Endothelial cell of umbilical vein (primary cell): Measurements from ENCODE around the gene LRSAM1. TPM values are rescaled to one million over a fixed set of nuclear protein-coding genes. Genes with fewer than 3 reads are reported as not detected.

Experiments used
- BruUV-seq: library from RNA; stranded (reverse); fragments of 400-500 nt; replicated peaks from 2 replicates; lab custom pipeline; 2021; lab: Mats Ljungman, UMichigan
- CTCF ChIA-PET: fragments of 300-600, 350-600 bp; sonication (Branson Sonifier 250); formaldehyde crosslinking; loops from one replicate; lab custom pipeline; 2021; ENCODE audit warnings: antibody characterized with exemption, inconsistent platforms; lab: Charles Lee
- POLR2A ChIA-PET: fragments of 300-600, 350-600 bp; sonication (Branson Sonifier 250); formaldehyde crosslinking; loops from one replicate; lab custom pipeline; 2021; ENCODE audit warnings: antibody characterized with exemption, inconsistent platforms; lab: Charles Lee
- DNase-seq: peaks from one replicate; pipeline ENCODE4 v3.0.0-alpha.2; 2011; ENCODE audit warnings: low read depth, low spot score
- FAIRE-seq: peaks from 2 replicates; lab custom pipeline; 2011; peaks lifted over from hg19 to GRCh38; lab: Jason Lieb, UNC
- H2AFZ ChIP-seq: 2 replicates; pipeline ENCODE4 v1.6.0; 2012; ENCODE audit warnings: low read depth, low read length, control low read depth, inconsistent platforms
- H3K27ac ChIP-seq: 2 replicates; pipeline ENCODE4 v1.5.1; 2011; ENCODE audit warnings: low read depth, mild to moderate bottlenecking, control low read depth, low read length, moderate library complexity; ENCODE audit not compliant: insufficient read depth
- H3K27me3 ChIP-seq, 2 experiments: 2 replicates each; pipeline versions ENCODE4 v1.6.0 to v1.6.1; 2011; ENCODE audit warnings: low read length in 2 of 2, mixed read lengths in 1 of 2; ENCODE audit not compliant: control insufficient read depth in 2 of 2, insufficient read depth in 2 of 2
- H3K36me3 ChIP-seq, 2 experiments: 2 replicates in 1 of 2; 3 replicates in 1 of 2; pipeline ENCODE4 v1.5.1; 2011; ENCODE audit warnings: low read length in 2 of 2, mild to moderate bottlenecking in 1 of 2, moderate library complexity in 1 of 2; ENCODE audit not compliant: control insufficient read depth in 2 of 2, insufficient read depth in 2 of 2; ENCODE audit errors: extremely low read depth in 1 of 2
- H3K4me1 ChIP-seq: 3 replicates; pipeline ENCODE4 v1.5.1; 2011; ENCODE audit warnings: mild to moderate bottlenecking, low read length; ENCODE audit not compliant: control insufficient read depth, insufficient read depth; ENCODE audit errors: extremely low read depth
- H3K4me2 ChIP-seq: 2 replicates; pipeline ENCODE4 v1.6.1; 2011; ENCODE audit warnings: low read length, control low read depth, mixed read lengths; ENCODE audit not compliant: insufficient read depth
- H3K4me3 ChIP-seq, 3 experiments: fragments of 200-600 bp in 1 of 3; sonication (generic), shearing (Covaris generic) in 1 of 3; replicated peaks in 1 of 3; 2 replicates each; pipeline ENCODE4 v1.5.1; 2011 to 2016; ENCODE audit warnings: control low read depth in 3 of 3, low read length in 3 of 3, mild to moderate bottlenecking in 2 of 3, inconsistent platforms in 1 of 3, low read depth in 1 of 3, moderate library complexity in 1 of 3; ENCODE audit not compliant: insufficient read depth in 1 of 3
- H3K79me2 ChIP-seq: 2 replicates; pipeline ENCODE4 v1.6.0; 2012; ENCODE audit warnings: low read length, inconsistent platforms; ENCODE audit not compliant: control insufficient read depth, insufficient read depth
- H3K9ac ChIP-seq: replicated peaks from 2 replicates; pipeline ENCODE3; 2011; ENCODE audit warnings: low read length, control low read depth; ENCODE audit not compliant: insufficient read depth; ENCODE audit errors: extremely low read depth
- H3K9me1 ChIP-seq: replicated peaks from 3 replicates; pipeline ENCODE4 v1.6.0; 2011; ENCODE audit warnings: mild to moderate bottlenecking, low read length; ENCODE audit not compliant: control insufficient read depth, insufficient read depth; ENCODE audit errors: extremely low read depth
- H3K9me3 ChIP-seq: replicated peaks from 2 replicates; pipeline ENCODE4 v1.5.1; 2012; ENCODE audit warnings: low read length, inconsistent platforms; ENCODE audit not compliant: control insufficient read depth, insufficient read depth
- H4K20me1 ChIP-seq: replicated peaks from 2 replicates; pipeline ENCODE3; 2011; ENCODE audit warnings: mild to moderate bottlenecking, low read length; ENCODE audit not compliant: control insufficient read depth, insufficient read depth; ENCODE audit errors: extremely low read depth
- EZH2 ChIP-seq: IDR thresholded peaks from 2 replicates; pipeline ENCODE4 v1.6.1; 2012; ENCODE audit warnings: borderline replicate concordance, low read depth, mild to moderate bottlenecking, moderate library complexity, low read length, inconsistent platforms; ENCODE audit not compliant: severe bottlenecking
- FOS ChIP-seq: IDR thresholded peaks from 2 replicates; pipeline ENCODE4 v1.6.1; 2011; ENCODE audit warnings: mild to moderate bottlenecking, low read length, moderate library complexity, borderline replicate concordance; ENCODE audit not compliant: insufficient read depth
- GATA2 ChIP-seq: IDR thresholded peaks from 2 replicates; pipeline ENCODE4 v1.7.0; 2011; ENCODE audit warnings: low read depth, mild to moderate bottlenecking, moderate library complexity, mixed read lengths, low read length; ENCODE audit not compliant: insufficient read length, insufficient read depth
- JUN ChIP-seq: IDR thresholded peaks from 2 replicates; pipeline ENCODE4 v1.6.1; 2011; ENCODE audit warnings: borderline replicate concordance, low read depth; ENCODE audit not compliant: insufficient read length, insufficient read depth
- MYC ChIP-seq: IDR thresholded peaks from one replicate; pipeline ENCODE4 v1.6.1; 2011; ENCODE audit warnings: mild to moderate bottlenecking, low read depth, low read length
- POLR2A ChIP-seq: IDR thresholded peaks from 2 replicates; pipeline ENCODE4 v1.6.1; 2012; ENCODE audit warnings: low read depth, mild to moderate bottlenecking, control low read depth, low read length
- POLR2AphosphoS5 ChIP-seq: IDR thresholded peaks from 2 replicates; pipeline ENCODE4 v1.6.1; 2012; ENCODE audit warnings: low read depth, mild to moderate bottlenecking, control low read depth, low read length, moderate library complexity; ENCODE audit not compliant: insufficient read depth
- dilution Hi-C: fragments of 300-500 bp; cut with MboI; formaldehyde crosslinking; loops from one replicate; pipeline ENCODE4 v1.15.0; 2019; ENCODE audit warnings: low sequenced_read_pairs; ENCODE audit not compliant: extremely low pct_ligation_motif_present
- intact Hi-C: fragments of 100-400 bp; cut with micrococcal nuclease; formaldehyde crosslinking; loops from one replicate; pipeline ENCODE4 v1.10.0; 2022
- polyA plus RNA-seq, 4 experiments: library from polyadenylated mRNA; depleted of rRNA in 3 of 4; stranded (reverse) in 3 of 4; unstranded in 1 of 4; fragments of >200 nt; gene quantifications; 2 replicates each; pipeline versions ENCODE4 v1.2.1 to v1.2.3, GENCODE V29; 2011 to 2012; ENCODE audit warnings: missing spikeins in 1 of 4
- total RNA-seq: library from RNA; stranded (reverse); gene quantifications from 2 replicates; pipeline ENCODE4 v1.2.3, GENCODE V29; 2021
- TF ChIP-seq, protein P1 (sequence below): IDR thresholded peaks from 2 replicates; pipeline ENCODE4 v1.6.1; 2011; ENCODE audit not compliant: insufficient read depth, insufficient read length
- TF ChIP-seq, protein P2 (sequence below), 2 donors: IDR thresholded peaks; 1 replicate in 1 of 2; 2 replicates in 1 of 2; pipeline ENCODE4 v1.5.1; 2011; ENCODE audit warnings: low read length in 2 of 2, mild to moderate bottlenecking in 2 of 2, moderate library complexity in 2 of 2, control low read depth in 1 of 2, inconsistent platforms in 1 of 2, low read depth in 1 of 2; ENCODE audit not compliant: insufficient read depth in 1 of 2; ENCODE audit errors: extremely low read depth in 1 of 2

The LRSAM1 gene
- total and polyA plus RNA-seq, 2 donors (not counting 3 experiments of a cell fraction or from before 2014, with no cell fraction given) = 10.8 to 18.9 TPM

DNA sequence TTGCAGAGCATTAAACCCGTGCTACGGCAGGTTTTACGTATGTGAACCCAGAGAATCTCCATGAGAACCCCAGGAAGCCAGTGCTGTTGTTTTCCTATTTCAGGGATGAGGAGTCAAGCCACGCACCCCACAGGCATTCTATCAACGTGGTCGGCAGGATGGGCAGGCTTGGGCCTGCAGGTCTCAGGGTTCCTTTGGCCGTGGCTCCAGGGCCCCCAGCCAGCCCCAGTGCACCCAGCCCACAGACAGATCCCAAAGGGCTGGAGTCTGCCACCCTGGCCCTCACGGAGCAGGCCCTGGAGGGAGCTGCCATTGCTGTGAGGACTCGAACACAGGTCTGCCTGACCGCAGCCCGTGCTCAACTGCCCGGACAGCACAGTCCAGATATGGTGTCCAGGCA lies 83.6 kb downstream of the LRSAM1 start:
- H3K4me1 ChIP-seq = peaks cover 20% of the 10 kb centered on the region
- ChIA-PET CTCF (interaction anchor here (1.3 to 4.2 kb wide), 2 partner anchors 9 to 32 kb away, joined by 3 to 25 read pairs; no protein-coding TSS in a partner anchor), POLR2A (no interaction called here)
- no peaks in the 10 kb centered on the region for H3K9me3 ChIP-seq
- BruUV-seq = no TSS peak
- intact Hi-C loops = no loop called here
- no peak overlapping the region for H3K4me3 ChIP-seq
- H3K79me2 ChIP-seq = peaks cover 86% of the 10 kb centered on the region
- TF ChIP-seq POLR2A (no peak), JUN (no peak), GATA2 (no peak), POLR2AphosphoS5 (no peak), EZH2 (no peak), MYC (no peak), FOS (no peak)
- TF ChIP-seq, protein P1, sequence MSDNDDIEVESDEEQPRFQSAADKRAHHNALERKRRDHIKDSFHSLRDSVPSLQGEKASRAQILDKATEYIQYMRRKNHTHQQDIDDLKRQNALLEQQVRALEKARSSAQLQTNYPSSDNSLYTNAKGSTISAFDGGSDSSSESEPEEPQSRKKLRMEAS = no peak
- TF ChIP-seq, protein P2, sequence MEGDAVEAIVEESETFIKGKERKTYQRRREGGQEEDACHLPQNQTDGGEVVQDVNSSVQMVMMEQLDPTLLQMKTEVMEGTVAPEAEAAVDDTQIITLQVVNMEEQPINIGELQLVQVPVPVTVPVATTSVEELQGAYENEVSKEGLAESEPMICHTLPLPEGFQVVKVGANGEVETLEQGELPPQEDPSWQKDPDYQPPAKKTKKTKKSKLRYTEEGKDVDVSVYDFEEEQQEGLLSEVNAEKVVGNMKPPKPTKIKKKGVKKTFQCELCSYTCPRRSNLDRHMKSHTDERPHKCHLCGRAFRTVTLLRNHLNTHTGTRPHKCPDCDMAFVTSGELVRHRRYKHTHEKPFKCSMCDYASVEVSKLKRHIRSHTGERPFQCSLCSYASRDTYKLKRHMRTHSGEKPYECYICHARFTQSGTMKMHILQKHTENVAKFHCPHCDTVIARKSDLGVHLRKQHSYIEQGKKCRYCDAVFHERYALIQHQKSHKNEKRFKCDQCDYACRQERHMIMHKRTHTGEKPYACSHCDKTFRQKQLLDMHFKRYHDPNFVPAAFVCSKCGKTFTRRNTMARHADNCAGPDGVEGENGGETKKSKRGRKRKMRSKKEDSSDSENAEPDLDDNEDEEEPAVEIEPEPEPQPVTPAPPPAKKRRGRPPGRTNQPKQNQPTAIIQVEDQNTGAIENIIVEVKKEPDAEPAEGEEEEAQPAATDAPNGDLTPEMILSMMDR (IDR thresholded peaks at IDR 0.05; ENCODE audit: extremely low read depth in 1 of 2, insufficient read depth in 1 of 2, low read depth in 1 of 2, low read length in 2 of 2) = no peak
- no peaks in the 10 kb centered on the region for H3K9me1 ChIP-seq
- no peak overlapping the region for H3K9ac ChIP-seq
- no peak overlapping the region for H3K4me2 ChIP-seq
- H3K27ac ChIP-seq = no peak overlapping the region
- H2AFZ ChIP-seq = no peak overlapping the region
- no peak for DNase-seq
- FAIRE-seq = no peak
- dilution Hi-C loops = no loop called here
- no peaks in the 10 kb centered on the region for H3K27me3 ChIP-seq
- H4K20me1 ChIP-seq = no peaks in the 10 kb centered on the region
- H3K36me3 ChIP-seq = peaks cover 0 to 10% of the 10 kb centered on the region in 2 experiments
